IPS-15b (cell line): ENCODE data around the gene SF3A1.
A peak's percentile ranks its signal among the peaks of the same experiment; 100 is the strongest.

Source experiments
- H3K27me3 ChIP-seq: one replicate; pipeline ENCODE4 v1.6.1; 2013; ENCODE audit warnings: low read length; ENCODE audit not compliant: control insufficient read depth, insufficient read depth
- H3K36me3 ChIP-seq: one replicate; pipeline ENCODE4 v1.6.1; 2013; ENCODE audit warnings: low read length; ENCODE audit not compliant: control insufficient read depth, insufficient read depth
- H3K4me1 ChIP-seq: one replicate; pipeline ENCODE4 v1.6.1; 2013; ENCODE audit warnings: mild to moderate bottlenecking, low read length; ENCODE audit not compliant: control insufficient read depth, insufficient read depth
- H3K4me3 ChIP-seq: one replicate; pipeline ENCODE4 v1.5.1; 2013; ENCODE audit warnings: low read depth, low read length
- H3K9ac ChIP-seq: one replicate; pipeline ENCODE4 v1.6.1; 2013; ENCODE audit warnings: low read depth, mild to moderate bottlenecking, low read length
- H3K9me3 ChIP-seq: one replicate; pipeline ENCODE4 v1.6.1; 2013; ENCODE audit warnings: mild to moderate bottlenecking, low read length; ENCODE audit not compliant: control insufficient read depth, insufficient read depth

Gene SF3A1

DNA sequence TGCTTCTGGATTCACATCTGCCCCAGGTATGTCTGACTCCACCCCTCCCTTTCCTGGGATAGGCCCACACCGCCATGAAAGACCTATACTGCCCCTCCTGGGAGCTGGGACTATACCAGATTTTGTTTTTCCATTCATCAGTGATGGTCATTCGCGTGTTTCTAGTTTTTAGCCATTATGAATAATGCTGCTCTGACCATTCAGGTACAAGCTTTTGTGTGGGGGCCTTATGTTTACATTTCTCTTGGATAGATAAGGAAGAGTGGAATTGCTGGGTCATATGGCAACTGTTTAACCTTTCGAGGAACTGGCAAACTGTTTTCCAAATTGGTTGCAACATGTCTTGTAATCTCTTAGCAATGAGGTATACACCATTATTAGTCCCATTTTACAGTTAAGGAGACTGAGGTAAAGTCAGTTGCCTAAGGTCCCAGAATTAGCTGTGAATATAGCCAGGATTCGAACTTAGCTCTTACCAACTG, 28.8 kb downstream of the SF3A1 start:
- H3K9ac ChIP-seq = no peak overlapping the region
- H3K9me3 ChIP-seq = no peaks in the 10 kb centered on the region
- H3K36me3 ChIP-seq = peaks cover 12% of the 10 kb centered on the region
- peaks cover 10% of the 10 kb centered on the region for H3K4me1 ChIP-seq
- H3K27me3 ChIP-seq = no peaks in the 10 kb centered on the region
- peak overlapping the region; percentile 68 for H3K4me3 ChIP-seq

- Histone ChIP-seq H3K9ac (peak within 1 kb of the TSS; percentile 60), H3K36me3 (peaks cover 5% of the 10 kb centered on the region), H3K4me1 (peaks cover 10% of the 10 kb centered on the region)
These were observed 29.9 kb downstream of the SF3A1 start, which contains the start of gene TBC1D10A for GRCh38 chr22:30326706-30327362. Gene TBC1D10A (minus strand): TSS chr22:30326941. CDS start chr22:30326881, 60 bp downstream.

GRCh38 chr22:30326255-30326705, 30.4 kb downstream of the SF3A1 start:
- Histone ChIP-seq H3K9me3 (no peaks in the 10 kb centered on the region), H3K36me3 (peaks cover 4% of the 10 kb centered on the region), H3K27me3 (no peaks in the 10 kb centered on the region), H3K9ac (peak overlapping the region; percentile 60), H3K4me3 (peak overlapping the region; percentile 82), H3K4me1 (peaks cover 10% of the 10 kb centered on the region)

More at GRCh38 chr22:30326706-30327362, 29.9 kb downstream of the SF3A1 start, which contains the start of gene TBC1D10A:
- H3K9me3 ChIP-seq = no peaks in the 10 kb centered on the region
- no peaks in the 10 kb centered on the region for H3K27me3 ChIP-seq
- H3K4me3 ChIP-seq = peak within 1 kb of the TSS; percentile 82

DNA sequence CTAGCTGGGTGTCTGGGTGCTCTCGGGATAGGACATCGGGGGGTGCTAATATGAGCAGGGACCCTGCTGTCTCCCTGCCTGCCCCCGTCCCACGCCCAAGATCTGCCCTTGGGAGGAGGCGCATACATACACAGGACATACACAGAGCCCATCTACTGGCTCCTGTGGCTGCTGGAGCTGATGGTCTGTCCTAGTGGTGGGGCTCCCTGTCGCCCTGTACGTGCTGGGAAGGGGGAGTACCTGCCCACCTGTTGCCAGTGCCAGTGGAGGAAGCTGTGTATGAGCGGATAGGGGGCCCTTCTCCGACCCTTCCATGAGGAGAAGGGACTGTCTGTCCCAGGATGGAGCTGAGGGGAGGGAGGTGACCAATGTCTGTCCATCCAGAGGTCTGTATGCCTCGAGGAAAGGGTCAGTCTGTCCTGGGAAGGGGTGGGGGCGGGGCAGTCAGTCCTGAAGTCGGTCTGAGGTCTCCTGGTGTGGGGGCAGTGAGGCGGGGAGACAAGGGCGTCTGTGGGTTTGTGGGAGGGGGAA, 30.9 kb downstream of the SF3A1 start:
- no peak overlapping the region for H3K9ac ChIP-seq
- no peaks in the 10 kb centered on the region for H3K9me3 ChIP-seq
- no peaks in the 10 kb centered on the region for H3K27me3 ChIP-seq
- H3K36me3 ChIP-seq = peaks cover under 1% of the 10 kb centered on the region
- H3K4me1 ChIP-seq = peaks cover 10% of the 10 kb centered on the region
- H3K4me3 ChIP-seq = peak overlapping the region; percentile 82

DNA sequence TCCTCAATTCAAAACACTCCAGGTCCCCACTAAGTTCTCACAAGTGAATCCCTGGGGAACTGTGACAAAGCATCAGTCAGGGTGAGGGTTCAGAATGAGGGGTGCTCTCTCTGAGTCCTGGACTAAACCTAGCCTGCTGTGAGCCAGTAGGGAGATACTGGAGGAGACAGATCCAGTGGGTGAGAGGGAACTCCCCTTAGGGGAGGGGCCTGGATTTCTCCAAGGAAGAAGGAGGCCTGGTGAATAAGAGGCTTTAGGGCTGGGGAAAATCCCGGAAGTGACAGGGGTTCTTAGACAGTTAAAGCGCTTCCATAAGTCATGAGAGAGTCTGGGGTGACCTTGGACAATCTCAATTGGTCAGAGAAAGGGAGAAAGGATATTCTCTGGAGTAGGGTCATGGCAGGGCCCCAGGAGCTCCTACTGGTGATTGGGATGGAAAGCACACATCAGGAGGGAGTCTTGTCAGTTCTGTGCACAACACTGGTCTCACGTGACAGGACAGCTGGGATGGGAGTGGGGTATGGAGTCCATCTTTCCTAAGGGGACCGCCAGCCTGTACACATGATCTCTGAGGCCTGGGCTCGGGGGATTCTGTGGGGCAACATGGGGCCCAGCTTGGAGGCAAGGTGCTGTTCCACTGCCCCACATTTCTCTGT, 31.5 kb downstream of the SF3A1 start:
- Histone ChIP-seq H3K9ac (no peak overlapping the region), H3K36me3 (no peaks in the 10 kb centered on the region), H3K4me3 (no peak overlapping the region), H3K9me3 (no peaks in the 10 kb centered on the region), H3K4me1 (peaks cover 10% of the 10 kb centered on the region), H3K27me3 (no peaks in the 10 kb centered on the region)

- no peak overlapping the region for H3K4me3 ChIP-seq
- no peaks in the 10 kb centered on the region for H3K36me3 ChIP-seq
- H3K9ac ChIP-seq = no peak overlapping the region
- H3K4me1 ChIP-seq = peaks cover 10% of the 10 kb centered on the region
- no peaks in the 10 kb centered on the region for H3K27me3 ChIP-seq
- H3K9me3 ChIP-seq = no peaks in the 10 kb centered on the region
These were observed 32.5 kb downstream of the SF3A1 start for GRCh38 chr22:30324014-30324730.

DNA sequence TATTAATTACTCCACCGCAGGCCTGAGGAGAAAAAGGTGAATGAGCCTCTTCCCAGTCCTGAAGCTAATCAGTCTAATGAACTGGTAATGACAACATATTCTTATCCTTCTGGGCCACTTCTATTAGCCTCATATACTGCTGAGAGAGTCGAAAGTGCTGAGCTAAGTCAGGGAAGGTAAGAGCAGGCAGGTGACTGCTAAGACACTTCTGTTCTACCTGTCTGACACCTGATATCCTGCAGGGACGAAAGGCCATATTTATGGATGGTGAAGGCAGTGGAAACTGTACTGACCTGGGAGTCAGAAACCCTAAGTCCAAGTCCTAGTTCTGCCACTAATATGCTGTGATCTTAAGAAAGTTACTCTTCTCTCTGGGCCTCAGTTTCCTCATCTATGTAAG, 33.4 kb downstream of the SF3A1 start:
- H3K27me3 ChIP-seq = no peaks in the 10 kb centered on the region
- no peak overlapping the region for H3K9ac ChIP-seq
- no peaks in the 10 kb centered on the region for H3K36me3 ChIP-seq
- H3K4me3 ChIP-seq = no peak overlapping the region
- H3K9me3 ChIP-seq = no peaks in the 10 kb centered on the region
- H3K4me1 ChIP-seq = peaks cover 10% of the 10 kb centered on the region

DNA sequence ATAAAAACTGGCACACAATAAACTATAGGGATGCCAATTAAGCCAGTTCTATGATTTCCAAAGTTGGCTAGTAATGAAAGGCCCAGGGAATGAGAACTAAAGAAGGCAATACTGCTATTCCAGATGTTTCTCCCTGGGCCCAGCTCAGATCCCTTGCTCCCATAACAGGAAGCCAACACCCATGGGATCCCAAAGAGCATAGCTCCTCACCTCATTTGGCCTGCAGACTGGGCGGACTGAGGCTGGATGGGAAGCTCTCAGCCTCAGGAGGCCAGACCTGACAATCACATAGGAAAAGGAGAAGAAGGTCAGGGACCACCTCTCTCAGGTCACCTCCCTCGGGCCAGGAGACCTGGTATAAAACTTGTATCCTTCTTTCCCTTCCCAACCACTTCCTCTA, 35.2 kb downstream of the SF3A1 start:
- Histone ChIP-seq H3K36me3 (no peaks in the 10 kb centered on the region), H3K9me3 (no peaks in the 10 kb centered on the region), H3K4me1 (peaks cover 2% of the 10 kb centered on the region), H3K27me3 (no peaks in the 10 kb centered on the region), H3K4me3 (no peak overlapping the region), H3K9ac (no peak overlapping the region)

DNA sequence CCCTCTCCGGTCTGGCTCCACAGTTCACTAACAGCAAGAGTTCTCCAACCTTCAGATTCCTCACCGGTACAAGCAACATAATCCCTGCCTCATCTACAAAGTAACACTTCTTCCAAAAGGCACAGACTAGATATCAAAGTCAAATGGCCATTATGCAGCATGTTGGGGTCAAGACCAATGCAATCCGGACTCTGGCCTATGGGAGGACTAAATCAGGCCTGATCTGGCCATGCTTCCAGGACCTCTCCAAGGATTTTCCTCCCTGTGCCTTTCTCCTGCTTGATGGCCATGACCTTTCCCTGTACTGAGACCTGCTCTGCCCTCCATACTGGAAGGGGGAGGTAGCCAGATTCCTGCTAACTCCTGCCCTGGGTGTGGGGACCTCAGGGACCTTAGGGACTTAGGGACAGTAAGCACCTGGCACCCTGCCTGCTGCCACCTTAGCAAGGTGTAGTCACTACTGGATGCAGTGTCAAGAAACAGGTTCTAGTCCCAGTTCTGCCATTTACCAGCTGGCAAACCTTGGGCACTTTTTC, 36.6 kb downstream of the SF3A1 start:
- H3K4me1 ChIP-seq = peaks cover 2% of the 10 kb centered on the region
- H3K9me3 ChIP-seq = no peaks in the 10 kb centered on the region
- H3K27me3 ChIP-seq = no peaks in the 10 kb centered on the region
- no peak overlapping the region for H3K9ac ChIP-seq
- no peaks in the 10 kb centered on the region for H3K36me3 ChIP-seq
- no peak overlapping the region for H3K4me3 ChIP-seq

GRCh38 chr22:30318799-30319419, 37.8 kb downstream of the SF3A1 start:
- H3K4me1 ChIP-seq = no peaks in the 10 kb centered on the region
- no peaks in the 10 kb centered on the region for H3K9me3 ChIP-seq
- H3K27me3 ChIP-seq = no peaks in the 10 kb centered on the region
- H3K4me3 ChIP-seq = no peak overlapping the region
- no peaks in the 10 kb centered on the region for H3K36me3 ChIP-seq
- no peak overlapping the region for H3K9ac ChIP-seq

DNA sequence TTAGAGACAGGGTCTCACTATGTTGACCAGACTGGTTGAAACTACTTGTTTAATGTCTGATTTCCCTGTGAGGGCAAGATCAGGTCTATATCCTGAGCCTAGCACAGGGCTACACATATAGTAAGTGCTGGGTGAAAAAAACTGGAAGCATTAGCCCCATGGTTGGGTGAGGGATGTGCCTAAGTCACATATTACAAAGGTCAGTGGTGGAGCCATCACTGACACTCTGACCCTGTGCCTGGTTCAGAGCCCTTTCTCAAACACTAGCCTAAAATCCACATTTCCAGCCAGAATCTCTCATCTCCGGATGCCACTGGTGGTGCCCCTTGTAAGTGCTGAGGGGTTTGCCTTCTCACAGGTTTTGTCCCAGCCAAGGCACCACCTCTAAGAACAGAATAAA, 38.9 kb downstream of the SF3A1 start:
- no peaks in the 10 kb centered on the region for H3K36me3 ChIP-seq
- no peaks in the 10 kb centered on the region for H3K4me1 ChIP-seq

More for the DNA sequence above, 38.9 kb downstream of the SF3A1 start:
- H3K4me3 ChIP-seq = no peak overlapping the region
- H3K27me3 ChIP-seq = no peaks in the 10 kb centered on the region
- no peaks in the 10 kb centered on the region for H3K9me3 ChIP-seq
- no peak overlapping the region for H3K9ac ChIP-seq
